ENCODE data around the gene IST1. TPM values are rescaled to one million over a fixed set of nuclear protein-coding genes. Genes with fewer than 3 reads are reported as not detected.

Gene IST1
- total and polyA plus RNA-seq, 3 experiments from 2014 or later = 144 to 177 (median 172) TPM

DNA sequence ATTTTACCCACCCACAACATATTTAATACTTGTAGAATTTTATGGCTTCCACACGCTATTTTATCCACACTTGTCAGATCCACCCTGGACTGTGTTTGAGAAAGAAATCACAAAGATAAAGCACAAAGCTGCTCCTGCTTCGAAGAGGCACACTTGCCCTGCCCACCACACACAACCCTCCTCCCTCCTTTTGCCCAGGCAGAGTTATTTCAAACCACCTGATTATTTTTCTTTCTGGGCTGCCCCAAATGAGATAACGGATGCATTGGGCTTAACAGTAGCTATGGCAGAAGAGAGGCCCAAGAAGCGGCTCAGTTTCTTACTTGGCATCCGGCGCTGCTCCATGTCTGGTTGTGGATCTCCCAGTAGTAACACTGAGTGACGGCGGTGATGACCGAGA, 77.7 kb downstream of the IST1 start:
- H3K9me3 ChIP-seq (ENCODE audit: low read length) = no peaks in the 10 kb centered on the region
- Mint-ChIP-seq H3K27me3 (peaks cover under 1 to 3% of the 10 kb centered on the region in 2 donors), H3K27ac (no peak overlapping the region), H3K4me3 (no peak overlapping the region), H3K9me3 (no peaks in the 10 kb centered on the region), H3K4me1 (no peaks in the 10 kb centered on the region), H3K36me3 (no peaks in the 10 kb centered on the region)
- no peaks in the 10 kb centered on the region for H3K36me3 ChIP-seq (ENCODE audit: insufficient read depth, low read length)
- no peak overlapping the region for H3K4me3 ChIP-seq (ENCODE audit: low read length)
- DNase-seq = no peak
- ChIA-PET POLR2A (no interaction called here), CTCF (interaction anchor here (1.8 kb wide), 1 partner anchor 12 kb away, joined by 7 read pairs; no protein-coding TSS in a partner anchor)
- no peaks in the 10 kb centered on the region for H3K27me3 ChIP-seq (ENCODE audit: insufficient read depth, low read length, poor library complexity, severe bottlenecking)
- H3K4me1 ChIP-seq (ENCODE audit: insufficient read depth, low read length) = no peaks in the 10 kb centered on the region
- H3K27ac ChIP-seq (ENCODE audit: low read depth, low read length) = no peak overlapping the region

DNA sequence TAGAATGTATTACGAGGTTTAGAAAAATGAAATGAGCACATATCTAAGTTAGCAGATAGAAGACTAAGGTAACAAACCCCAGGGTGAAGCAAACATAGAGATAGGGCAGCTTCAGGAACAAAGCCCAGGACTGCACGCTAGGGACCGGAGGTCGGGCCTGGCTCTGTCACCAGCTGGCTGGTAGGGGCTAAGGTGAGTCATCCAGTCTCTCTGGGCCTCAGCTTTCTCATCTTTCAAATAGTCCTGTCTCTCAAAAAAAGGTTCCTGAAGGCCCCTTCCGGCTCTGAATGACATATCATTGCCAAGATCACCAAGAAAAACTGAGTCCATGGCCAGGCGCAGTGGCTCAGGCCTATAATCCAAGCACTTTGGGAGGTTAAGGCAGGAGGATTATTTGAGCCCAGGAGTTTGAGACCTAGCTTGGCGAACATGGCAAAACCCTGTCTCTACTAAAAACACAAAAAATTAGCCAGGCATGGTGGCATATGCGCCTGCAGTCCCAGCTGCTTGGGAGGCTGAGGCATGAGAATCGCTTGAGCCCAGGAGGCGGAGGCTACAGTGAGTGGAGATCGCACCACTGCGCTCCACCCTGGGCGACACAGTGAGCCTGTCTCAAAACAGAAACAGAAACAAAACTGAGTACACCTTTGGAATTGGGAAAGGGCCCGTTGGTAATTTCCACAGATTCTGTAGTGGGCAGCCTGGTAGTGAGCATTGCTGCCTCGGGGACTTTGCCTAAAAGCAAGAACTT, 78.9 kb downstream of the IST1 start:
- Histone ChIP-seq H3K9me3 (ENCODE audit: low read length) (no peaks in the 10 kb centered on the region), H3K27me3 (ENCODE audit: insufficient read depth, low read length, poor library complexity, severe bottlenecking) (no peaks in the 10 kb centered on the region), H3K4me3 (ENCODE audit: low read length) (no peak overlapping the region), H3K36me3 (ENCODE audit: insufficient read depth, low read length) (no peaks in the 10 kb centered on the region), H3K4me1 (ENCODE audit: insufficient read depth, low read length) (no peaks in the 10 kb centered on the region), H3K27ac (ENCODE audit: low read depth, low read length) (no peak overlapping the region)
- no peak for DNase-seq
- Mint-ChIP-seq H3K9me3 (no peaks in the 10 kb centered on the region), H3K4me3 (no peak overlapping the region), H3K27me3 (peaks cover 3% of the 10 kb centered on the region in 2 donors), H3K36me3 (no peaks in the 10 kb centered on the region), H3K4me1 (no peaks in the 10 kb centered on the region), H3K27ac (peak overlapping the region in 1 of 8 donors; percentile 59)
- ChIA-PET POLR2A (no interaction called here), CTCF (no interaction called here)

Other genes starting within 250 kb of the IST1 start
- 10 to 100 TPM; 14.3 to 14.4 TPM for gene PHLPP2, start 170.8 kb upstream of the IST1 start, total RNA-seq
- gene PHLPP2, start 170.8 kb upstream of the IST1 start, polyA plus RNA-seq = 1.7 TPM
- 10 to 100 TPM; 80.4 to 83.3 TPM for gene AP1G1, start 86.7 kb upstream of the IST1 start, total RNA-seq
- gene AP1G1, start 86.7 kb upstream of the IST1 start, polyA plus RNA-seq = 10.9 TPM
- 10 to 100 TPM; 16.9 to 19.7 TPM for gene ATXN1L, start 49.6 kb upstream of the IST1 start, total RNA-seq
- 11.9 TPM for gene ATXN1L, start 49.6 kb upstream of the IST1 start, polyA plus RNA-seq
- 1 to 10 TPM; 3.3 to 5.3 TPM for gene ZNF821, start 11.3 kb upstream of the IST1 start, total RNA-seq
- 12.6 TPM for gene ZNF821, start 11.3 kb upstream of the IST1 start, polyA plus RNA-seq
- not detected for gene PKD1L3, start 104.9 kb downstream of the IST1 start, total RNA-seq
- gene PKD1L3, start 104.9 kb downstream of the IST1 start, polyA plus RNA-seq = not detected
- 10 to 100 TPM; 26.2 to 28.5 TPM for gene DHODH, start 113.2 kb downstream of the IST1 start, total RNA-seq
- 10.7 TPM for gene DHODH, start 113.2 kb downstream of the IST1 start, polyA plus RNA-seq
- gene HP, start 159.0 kb downstream of the IST1 start, total RNA-seq = not detected
- gene HP, start 159.0 kb downstream of the IST1 start, polyA plus RNA-seq = not detected
- not detected for gene HPR, start 167.7 kb downstream of the IST1 start, total RNA-seq
- gene HPR, start 167.7 kb downstream of the IST1 start, polyA plus RNA-seq = not detected
- gene TXNL4B, start 198.1 kb downstream of the IST1 start, total RNA-seq = 10 to 100 TPM; 37.9 to 38.7 TPM
- gene TXNL4B, start 198.1 kb downstream of the IST1 start, polyA plus RNA-seq = 14.0 TPM
- gene DHX38, start 198.3 kb downstream of the IST1 start, total RNA-seq = 10 to 100 TPM; 93.6 to 98.3 TPM
- 32.7 TPM for gene DHX38, start 198.3 kb downstream of the IST1 start, polyA plus RNA-seq

All from CD8-positive, alpha-beta memory T cell (primary cell).